ENCODE data around the gene GFOD2.

Gene GFOD2

GRCh38 chr16:67675999-67676398 lies 43.1 kb downstream of the GFOD2 start:
- H3K36me3 ChIP-seq (ENCODE audit: control insufficient read depth, insufficient read depth, low read length): peaks cover 6% of the 10 kb centered on the region
- peaks cover 2% of the 10 kb centered on the region for H3K4me1 ChIP-seq (ENCODE audit: control insufficient read depth, insufficient read depth, low read length)
- no peak overlapping the region for H3K4me3 ChIP-seq (ENCODE audit: low read depth, low read length)
- H3K9me3 ChIP-seq (ENCODE audit: control insufficient read depth, insufficient read depth, low read length): no peaks in the 10 kb centered on the region
- no peak overlapping the region for H3K9ac ChIP-seq (ENCODE audit: low read depth, low read length)
- H3K27me3 ChIP-seq (ENCODE audit: control insufficient read depth, insufficient read depth, low read length): no peaks in the 10 kb centered on the region

GRCh38 chr16:67675579-67675935 lies 43.6 kb downstream of the GFOD2 start:
- Histone ChIP-seq H3K4me3 (ENCODE audit: low read depth, low read length) (no peak overlapping the region), H3K9me3 (ENCODE audit: control insufficient read depth, insufficient read depth, low read length) (no peaks in the 10 kb centered on the region), H3K9ac (ENCODE audit: low read depth, low read length) (no peak overlapping the region), H3K36me3 (ENCODE audit: control insufficient read depth, insufficient read depth, low read length) (peaks cover 6% of the 10 kb centered on the region), H3K4me1 (ENCODE audit: control insufficient read depth, insufficient read depth, low read length) (peaks cover 2% of the 10 kb centered on the region), H3K27me3 (ENCODE audit: control insufficient read depth, insufficient read depth, low read length) (no peaks in the 10 kb centered on the region)

DNA sequence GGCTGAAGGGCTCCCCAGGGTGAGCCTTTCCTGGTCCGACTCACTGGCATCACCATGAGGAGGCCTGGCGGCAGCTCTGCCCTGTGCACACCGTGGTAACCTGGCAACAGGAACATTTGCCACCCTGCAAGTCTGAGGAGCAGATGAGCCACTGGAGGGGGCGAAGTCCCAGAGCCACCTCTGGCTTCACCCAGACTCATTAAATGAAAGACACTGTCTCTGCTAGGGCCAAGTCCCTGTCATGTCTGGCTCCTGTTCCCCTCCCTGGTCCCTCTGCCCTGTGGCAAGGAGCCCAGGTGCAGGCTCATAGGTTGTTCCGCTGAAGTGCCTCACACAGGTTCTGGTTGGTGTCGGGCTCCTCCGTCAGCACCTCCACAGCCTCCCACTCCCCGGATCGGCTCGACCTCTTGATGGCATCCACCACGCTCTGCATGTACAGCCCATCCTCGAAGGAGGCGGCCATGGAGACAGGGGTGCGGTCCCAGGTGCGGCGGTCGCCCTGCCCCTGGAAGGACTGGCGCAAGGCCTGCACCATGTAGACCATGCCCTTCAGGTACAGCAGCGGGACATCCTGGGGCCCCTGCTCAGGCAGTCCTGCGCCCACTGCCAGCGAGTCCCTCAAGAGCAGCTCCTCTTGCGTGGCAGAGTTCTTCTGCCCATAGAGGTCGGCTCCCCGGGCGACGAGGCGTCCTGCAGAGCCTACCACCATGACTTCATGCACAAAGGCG lies 44.1 kb downstream of the GFOD2 start:
- Histone ChIP-seq H3K36me3 (ENCODE audit: control insufficient read depth, insufficient read depth, low read length) (peaks cover 6% of the 10 kb centered on the region), H3K4me3 (ENCODE audit: low read depth, low read length) (no peak overlapping the region), H3K9me3 (ENCODE audit: control insufficient read depth, insufficient read depth, low read length) (no peaks in the 10 kb centered on the region), H3K4me1 (ENCODE audit: control insufficient read depth, insufficient read depth, low read length) (peaks cover 2% of the 10 kb centered on the region), H3K9ac (ENCODE audit: low read depth, low read length) (no peak overlapping the region), H3K27me3 (ENCODE audit: control insufficient read depth, insufficient read depth, low read length) (no peaks in the 10 kb centered on the region)

DNA sequence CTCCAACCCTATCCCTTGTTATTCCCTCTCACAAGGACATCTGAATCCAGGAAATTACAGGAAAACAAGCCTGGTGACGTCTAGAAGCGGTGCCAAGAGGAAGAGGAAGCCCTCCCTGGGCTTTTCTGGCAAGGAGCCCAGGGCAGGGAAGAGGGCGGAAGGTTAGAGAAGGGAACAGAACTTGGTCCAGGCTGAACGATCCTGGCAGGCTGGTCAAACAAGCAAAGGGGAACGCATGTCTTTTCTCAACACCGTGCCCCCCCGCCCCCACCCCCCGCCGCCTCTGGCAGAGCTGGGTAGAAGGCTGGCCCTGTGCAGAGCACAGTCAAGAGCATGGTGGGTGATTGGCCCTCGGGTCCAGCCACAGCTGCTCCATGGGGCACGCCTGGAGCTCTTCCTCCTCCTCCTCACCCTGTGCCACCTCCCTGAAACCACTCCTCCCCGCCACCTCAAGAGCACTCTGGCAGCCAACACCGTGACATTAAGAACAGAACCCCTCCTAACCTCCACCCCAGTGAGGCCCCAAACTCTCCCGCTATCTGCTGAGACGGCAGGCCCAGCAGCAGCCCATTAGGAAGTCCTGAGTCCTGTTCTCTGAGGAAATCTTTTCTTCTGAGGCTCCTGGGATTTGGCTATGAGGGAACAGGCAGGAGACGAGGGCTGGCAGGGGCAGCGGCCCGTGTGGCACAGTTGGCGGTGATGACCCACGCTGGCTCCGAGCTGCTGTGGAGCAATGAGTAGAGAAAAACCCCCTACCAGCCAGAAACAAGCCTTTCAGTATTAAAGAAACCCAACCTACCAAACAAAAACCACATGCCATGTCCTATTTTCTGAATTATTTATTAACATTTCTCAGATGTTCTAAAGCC lies 45.2 kb downstream of the GFOD2 start:
- Histone ChIP-seq H3K27me3 (ENCODE audit: control insufficient read depth, insufficient read depth, low read length) (no peaks in the 10 kb centered on the region), H3K36me3 (ENCODE audit: control insufficient read depth, insufficient read depth, low read length) (peaks cover 6% of the 10 kb centered on the region), H3K9ac (ENCODE audit: low read depth, low read length) (no peak overlapping the region), H3K4me3 (ENCODE audit: low read depth, low read length) (no peak overlapping the region), H3K4me1 (ENCODE audit: control insufficient read depth, insufficient read depth, low read length) (peaks cover 2% of the 10 kb centered on the region), H3K9me3 (ENCODE audit: control insufficient read depth, insufficient read depth, low read length) (no peaks in the 10 kb centered on the region)

GRCh38 chr16:67672739-67673662 lies 46.1 kb downstream of the GFOD2 start:
- H3K4me3 ChIP-seq (ENCODE audit: low read depth, low read length): no peak overlapping the region
- no peaks in the 10 kb centered on the region for H3K27me3 ChIP-seq (ENCODE audit: control insufficient read depth, insufficient read depth, low read length)
- peak overlapping the region; percentile 37 for H3K9ac ChIP-seq (ENCODE audit: low read depth, low read length)
- H3K4me1 ChIP-seq (ENCODE audit: control insufficient read depth, insufficient read depth, low read length): peaks cover 2% of the 10 kb centered on the region
- H3K9me3 ChIP-seq (ENCODE audit: control insufficient read depth, insufficient read depth, low read length): no peaks in the 10 kb centered on the region
- H3K36me3 ChIP-seq (ENCODE audit: control insufficient read depth, insufficient read depth, low read length): peaks cover 6% of the 10 kb centered on the region

DNA sequence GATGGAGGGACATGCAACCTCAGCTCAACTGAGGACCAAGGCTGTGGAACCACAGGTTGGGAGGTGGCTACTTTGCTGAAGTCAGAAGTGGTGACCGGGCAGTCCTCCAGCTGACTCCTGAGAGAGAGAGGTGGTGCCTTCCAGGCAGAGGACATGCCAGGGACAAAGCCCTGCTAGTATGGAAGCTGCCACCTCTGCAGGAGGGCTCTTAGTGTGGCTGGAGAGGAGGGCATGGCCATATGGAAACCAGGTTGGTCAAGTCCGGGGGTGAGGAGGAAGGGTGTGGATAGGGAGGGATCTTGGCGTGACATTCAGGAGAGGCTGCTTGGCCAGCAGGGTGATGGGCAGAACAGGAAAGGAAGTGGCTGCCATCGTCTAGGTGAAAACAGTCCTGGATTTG lies 46.8 kb downstream of the GFOD2 start:
- H3K36me3 ChIP-seq (ENCODE audit: control insufficient read depth, insufficient read depth, low read length): peaks cover 6% of the 10 kb centered on the region
- no peak overlapping the region for H3K9ac ChIP-seq (ENCODE audit: low read depth, low read length)
- H3K4me3 ChIP-seq (ENCODE audit: low read depth, low read length): no peak overlapping the region
- no peaks in the 10 kb centered on the region for H3K9me3 ChIP-seq (ENCODE audit: control insufficient read depth, insufficient read depth, low read length)
- peaks cover 5% of the 10 kb centered on the region for H3K4me1 ChIP-seq (ENCODE audit: control insufficient read depth, insufficient read depth, low read length)
- no peaks in the 10 kb centered on the region for H3K27me3 ChIP-seq (ENCODE audit: control insufficient read depth, insufficient read depth, low read length)

DNA sequence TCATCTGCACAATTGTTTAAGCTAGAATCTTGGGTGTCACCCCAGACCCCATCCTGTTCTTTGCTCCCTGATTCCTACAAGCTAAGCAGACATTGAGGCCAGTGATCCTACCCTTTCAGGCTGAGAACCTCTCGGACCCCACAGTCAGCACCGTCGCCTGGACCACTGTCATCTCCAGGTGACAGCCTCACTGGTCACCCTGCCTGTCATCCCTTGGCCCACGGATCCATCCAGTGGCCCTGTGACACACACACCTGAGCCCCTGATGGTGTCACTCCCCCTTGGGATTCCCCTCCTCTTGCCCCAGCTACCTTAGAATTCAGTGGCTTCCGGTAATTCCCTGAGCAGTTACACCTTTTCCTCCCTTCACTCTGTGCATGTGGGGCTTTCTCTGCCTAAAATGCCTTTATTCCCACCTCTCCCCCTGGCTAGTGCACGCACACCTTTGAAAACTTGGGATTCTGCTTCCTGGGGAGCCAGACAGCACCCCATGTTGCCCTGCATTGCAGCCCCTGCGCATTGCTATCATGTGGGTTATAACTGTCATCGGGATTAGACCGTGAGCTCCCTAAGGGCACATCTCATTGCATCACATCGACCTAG lies 49.5 kb downstream of the GFOD2 start:
- Histone ChIP-seq H3K36me3 (ENCODE audit: control insufficient read depth, insufficient read depth, low read length) (no peaks in the 10 kb centered on the region), H3K27me3 (ENCODE audit: control insufficient read depth, insufficient read depth, low read length) (peaks cover 3% of the 10 kb centered on the region), H3K9ac (ENCODE audit: low read depth, low read length) (no peak overlapping the region), H3K4me1 (ENCODE audit: control insufficient read depth, insufficient read depth, low read length) (peaks cover 5% of the 10 kb centered on the region), H3K4me3 (ENCODE audit: low read depth, low read length) (no peak overlapping the region), H3K9me3 (ENCODE audit: control insufficient read depth, insufficient read depth, low read length) (no peaks in the 10 kb centered on the region)

- Histone ChIP-seq H3K4me3 (ENCODE audit: low read depth, low read length) (no peak overlapping the region), H3K27me3 (ENCODE audit: control insufficient read depth, insufficient read depth, low read length) (peaks cover 3% of the 10 kb centered on the region), H3K9ac (ENCODE audit: low read depth, low read length) (peak overlapping the region; percentile 8), H3K4me1 (ENCODE audit: control insufficient read depth, insufficient read depth, low read length) (peaks cover 5% of the 10 kb centered on the region), H3K36me3 (ENCODE audit: control insufficient read depth, insufficient read depth, low read length) (no peaks in the 10 kb centered on the region), H3K9me3 (ENCODE audit: control insufficient read depth, insufficient read depth, low read length) (no peaks in the 10 kb centered on the region)
Observed at GRCh38 chr16:67668495-67669157, 50.5 kb downstream of the GFOD2 start.

- Histone ChIP-seq H3K36me3 (ENCODE audit: control insufficient read depth, insufficient read depth, low read length) (no peaks in the 10 kb centered on the region), H3K4me1 (ENCODE audit: control insufficient read depth, insufficient read depth, low read length) (peaks cover 3% of the 10 kb centered on the region), H3K9me3 (ENCODE audit: control insufficient read depth, insufficient read depth, low read length) (no peaks in the 10 kb centered on the region), H3K9ac (ENCODE audit: low read depth, low read length) (no peak overlapping the region), H3K27me3 (ENCODE audit: control insufficient read depth, insufficient read depth, low read length) (peaks cover 3% of the 10 kb centered on the region), H3K4me3 (ENCODE audit: low read depth, low read length) (peak overlapping the region; percentile 73)
Observed at GRCh38 chr16:67667817-67668494, 51.2 kb downstream of the GFOD2 start.

DNA sequence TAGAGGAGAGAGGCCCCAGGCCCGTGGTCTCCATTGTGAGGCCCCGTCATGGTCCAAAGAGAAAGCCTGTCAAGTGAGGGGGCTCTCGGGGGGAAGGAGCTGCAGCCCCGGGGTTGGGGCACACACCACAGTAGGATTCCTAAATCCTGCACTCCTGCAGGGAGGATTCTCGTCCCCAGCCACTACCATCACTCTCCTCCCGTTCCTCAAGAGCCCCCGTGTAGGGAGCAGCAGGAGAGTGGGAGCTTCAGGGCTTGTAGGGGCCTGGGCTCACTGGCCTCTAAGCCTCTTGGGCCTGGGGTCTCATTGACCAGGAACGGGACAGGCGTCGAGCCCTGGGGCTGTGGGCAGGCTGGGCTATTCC lies 51.7 kb downstream of the GFOD2 start:
- Histone ChIP-seq H3K4me3 (ENCODE audit: low read depth, low read length) (peak overlapping the region; percentile 73), H3K9ac (ENCODE audit: low read depth, low read length) (no peak overlapping the region), H3K4me1 (ENCODE audit: control insufficient read depth, insufficient read depth, low read length) (peaks cover 3% of the 10 kb centered on the region), H3K9me3 (ENCODE audit: control insufficient read depth, insufficient read depth, low read length) (no peaks in the 10 kb centered on the region), H3K27me3 (ENCODE audit: control insufficient read depth, insufficient read depth, low read length) (peaks cover 3% of the 10 kb centered on the region), H3K36me3 (ENCODE audit: control insufficient read depth, insufficient read depth, low read length) (no peaks in the 10 kb centered on the region)

All from iPS-15b (cell line).